ENCODE measurements around the gene TTLL13. TPM values are rescaled to one million over a fixed set of nuclear protein-coding genes. Genes with fewer than 3 reads are reported as not detected.

TTLL13 gene
- total RNA-seq, 3 donors from 2014 or later (not counting 1 experiment from before 2014, with no cell fraction given) = 0.18 to 2.2 (median 1.2) TPM

DNA sequence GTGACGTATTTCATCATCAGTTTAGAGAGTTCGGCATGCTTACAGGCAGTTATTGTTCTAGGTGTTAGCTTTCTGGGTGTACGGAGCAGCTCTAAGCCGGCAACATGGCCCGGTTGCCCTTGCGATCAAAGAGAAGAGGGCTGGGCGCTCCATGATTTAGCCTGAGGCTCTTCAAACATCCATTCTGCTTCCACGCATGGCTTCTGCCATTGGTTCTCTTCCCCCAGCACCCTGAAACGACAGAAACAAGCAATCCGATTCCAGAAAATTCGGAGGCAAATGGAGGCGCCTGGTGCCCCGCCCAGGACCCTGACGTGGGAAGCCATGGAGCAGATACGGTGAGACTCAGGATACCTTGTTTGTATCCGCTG, 16.7 kb downstream of the TTLL13 start:
- 1% methylated on average over 16 of the region's 16 CpGs for WGBS (ENCODE audit: insufficient coverage)
- H3K27ac Mint-ChIP-seq = peak overlapping the region; percentile 97 to 98
- TF ChIP-seq, protein P1, sequence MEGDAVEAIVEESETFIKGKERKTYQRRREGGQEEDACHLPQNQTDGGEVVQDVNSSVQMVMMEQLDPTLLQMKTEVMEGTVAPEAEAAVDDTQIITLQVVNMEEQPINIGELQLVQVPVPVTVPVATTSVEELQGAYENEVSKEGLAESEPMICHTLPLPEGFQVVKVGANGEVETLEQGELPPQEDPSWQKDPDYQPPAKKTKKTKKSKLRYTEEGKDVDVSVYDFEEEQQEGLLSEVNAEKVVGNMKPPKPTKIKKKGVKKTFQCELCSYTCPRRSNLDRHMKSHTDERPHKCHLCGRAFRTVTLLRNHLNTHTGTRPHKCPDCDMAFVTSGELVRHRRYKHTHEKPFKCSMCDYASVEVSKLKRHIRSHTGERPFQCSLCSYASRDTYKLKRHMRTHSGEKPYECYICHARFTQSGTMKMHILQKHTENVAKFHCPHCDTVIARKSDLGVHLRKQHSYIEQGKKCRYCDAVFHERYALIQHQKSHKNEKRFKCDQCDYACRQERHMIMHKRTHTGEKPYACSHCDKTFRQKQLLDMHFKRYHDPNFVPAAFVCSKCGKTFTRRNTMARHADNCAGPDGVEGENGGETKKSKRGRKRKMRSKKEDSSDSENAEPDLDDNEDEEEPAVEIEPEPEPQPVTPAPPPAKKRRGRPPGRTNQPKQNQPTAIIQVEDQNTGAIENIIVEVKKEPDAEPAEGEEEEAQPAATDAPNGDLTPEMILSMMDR (IDR thresholded peaks at IDR 0.05) = no peak
- DNase-seq (peak in 1 of 2 donors; percentile 68), ATAC-seq (peak in 2 of 3 donors; percentile 3 to 6)
- H3K27me3 ChIP-seq (ENCODE audit: control insufficient read depth, insufficient read depth, low read length) = no peaks in the 10 kb centered on the region
- H3K27ac ChIP-seq (ENCODE audit: low read length) = peak overlapping the region; percentile 94
- no peaks in the 10 kb centered on the region for H3K27me3 Mint-ChIP-seq (ENCODE audit: low read depth in 2 of 2)
- no peaks in the 10 kb centered on the region for H3K9me3 ChIP-seq (ENCODE audit: control insufficient read depth, insufficient read depth, low read length)
- H3K4me1 Mint-ChIP-seq = peaks cover 60 to 63% of the 10 kb centered on the region in 2 donors
- peaks cover 30% of the 10 kb centered on the region for H3K36me3 ChIP-seq (ENCODE audit: control insufficient read depth, insufficient read depth, low read length)
- peak overlapping the region; percentile 78 for H3K4me3 ChIP-seq (ENCODE audit: low read length)
- H3K4me3 Mint-ChIP-seq = peak overlapping the region; percentile 96
- peaks cover 30% of the 10 kb centered on the region for H3K4me1 ChIP-seq (ENCODE audit: control insufficient read depth, insufficient read depth, low read length)
- H3K36me3 Mint-ChIP-seq = peaks cover 15% of the 10 kb centered on the region
- no peaks in the 10 kb centered on the region for H3K9me3 Mint-ChIP-seq
- intact Hi-C loops (cut with micrococcal nuclease) = no loop called here

DNA sequence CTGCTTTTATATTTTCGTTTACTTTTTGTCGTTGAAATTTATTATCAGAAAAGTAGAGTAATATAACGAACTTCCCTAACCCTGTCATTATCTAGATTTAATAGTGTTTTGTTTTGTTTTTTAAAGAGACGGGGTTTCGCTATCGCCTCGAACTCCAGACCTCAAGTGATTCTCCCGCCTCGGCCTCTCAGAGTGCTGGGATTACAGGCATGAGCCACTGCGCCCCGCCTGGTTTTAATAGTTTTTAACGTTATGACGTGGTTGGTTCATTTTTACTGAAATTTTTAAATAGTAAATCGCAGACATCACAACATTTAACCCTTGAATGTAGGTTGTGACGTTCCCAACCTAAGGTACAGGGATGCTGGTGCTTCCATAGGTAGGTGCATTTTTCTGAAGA, 17.1 kb downstream of the TTLL13 start:
- Histone ChIP-seq H3K4me1 (ENCODE audit: control insufficient read depth, insufficient read depth, low read length) (peaks cover 30% of the 10 kb centered on the region), H3K27me3 (ENCODE audit: control insufficient read depth, insufficient read depth, low read length) (no peaks in the 10 kb centered on the region), H3K9me3 (ENCODE audit: control insufficient read depth, insufficient read depth, low read length) (no peaks in the 10 kb centered on the region), H3K4me3 (ENCODE audit: low read length) (peak overlapping the region; percentile 78), H3K27ac (ENCODE audit: low read length) (peak overlapping the region; percentile 94), H3K36me3 (ENCODE audit: control insufficient read depth, insufficient read depth, low read length) (peaks cover 34% of the 10 kb centered on the region)
- Mint-ChIP-seq H3K27ac (peak overlapping the region; percentile 97 to 98), H3K27me3 (ENCODE audit: low read depth in 2 of 2) (no peaks in the 10 kb centered on the region), H3K4me1 (peaks cover 64 to 66% of the 10 kb centered on the region in 2 donors), H3K9me3 (no peaks in the 10 kb centered on the region), H3K4me3 (peak overlapping the region; percentile 96), H3K36me3 (peaks cover 15% of the 10 kb centered on the region)
- WGBS (ENCODE audit: insufficient coverage) = 47% methylated on average over 12 of the region's 15 CpGs
- DNase-seq (peak in 1 of 2 donors; percentile 46), ATAC-seq (no peak)
- TF ChIP-seq, protein P1 (IDR thresholded peaks at IDR 0.05) = no peak
- intact Hi-C loops (cut with micrococcal nuclease) = no loop called here

DNA sequence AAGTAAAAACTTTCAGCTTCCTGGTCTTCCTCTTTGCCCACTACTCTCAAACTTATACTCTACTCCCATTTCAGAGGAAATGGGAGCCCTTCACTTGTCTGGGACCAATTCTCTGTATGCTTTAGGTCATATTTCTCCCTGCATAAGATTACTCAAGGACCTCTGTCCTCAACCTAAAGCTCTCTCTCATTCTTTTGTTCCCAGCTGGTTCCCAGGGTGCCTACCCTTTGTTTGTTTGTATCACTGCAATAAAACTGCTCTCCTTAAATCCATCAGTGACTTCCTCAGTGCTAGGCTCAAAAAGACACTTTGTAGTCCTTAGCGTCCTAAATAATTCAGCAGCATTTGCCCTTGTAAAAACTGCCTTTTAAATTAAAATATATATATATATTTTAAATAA, 19.1 kb downstream of the TTLL13 start:
- no CpG with 5 or more reads among the region's 1 CpG for WGBS (ENCODE audit: insufficient coverage)
- DNase-seq = no peak
- Histone ChIP-seq H3K27me3 (ENCODE audit: control insufficient read depth, insufficient read depth, low read length) (no peaks in the 10 kb centered on the region), H3K9me3 (ENCODE audit: control insufficient read depth, insufficient read depth, low read length) (no peaks in the 10 kb centered on the region), H3K4me3 (ENCODE audit: low read length) (no peak overlapping the region), H3K36me3 (ENCODE audit: control insufficient read depth, insufficient read depth, low read length) (peaks cover 53% of the 10 kb centered on the region), H3K4me1 (ENCODE audit: control insufficient read depth, insufficient read depth, low read length) (peaks cover 30% of the 10 kb centered on the region), H3K27ac (ENCODE audit: low read length) (no peak overlapping the region)
- TF ChIP-seq, protein P1 (IDR thresholded peaks at IDR 0.05) = no peak
- H3K27me3 Mint-ChIP-seq (ENCODE audit: low read depth in 2 of 2) = no peaks in the 10 kb centered on the region
- H3K4me3 Mint-ChIP-seq = peak overlapping the region; percentile 72
- H3K36me3 Mint-ChIP-seq = peaks cover 22% of the 10 kb centered on the region
- intact Hi-C loops (cut with micrococcal nuclease) = no loop called here
- no peaks in the 10 kb centered on the region for H3K9me3 Mint-ChIP-seq
- peak overlapping the region; percentile 14 to 98 for H3K27ac Mint-ChIP-seq
- peaks cover 72 to 78% of the 10 kb centered on the region in 2 donors for H3K4me1 Mint-ChIP-seq
- no peak for ATAC-seq

DNA sequence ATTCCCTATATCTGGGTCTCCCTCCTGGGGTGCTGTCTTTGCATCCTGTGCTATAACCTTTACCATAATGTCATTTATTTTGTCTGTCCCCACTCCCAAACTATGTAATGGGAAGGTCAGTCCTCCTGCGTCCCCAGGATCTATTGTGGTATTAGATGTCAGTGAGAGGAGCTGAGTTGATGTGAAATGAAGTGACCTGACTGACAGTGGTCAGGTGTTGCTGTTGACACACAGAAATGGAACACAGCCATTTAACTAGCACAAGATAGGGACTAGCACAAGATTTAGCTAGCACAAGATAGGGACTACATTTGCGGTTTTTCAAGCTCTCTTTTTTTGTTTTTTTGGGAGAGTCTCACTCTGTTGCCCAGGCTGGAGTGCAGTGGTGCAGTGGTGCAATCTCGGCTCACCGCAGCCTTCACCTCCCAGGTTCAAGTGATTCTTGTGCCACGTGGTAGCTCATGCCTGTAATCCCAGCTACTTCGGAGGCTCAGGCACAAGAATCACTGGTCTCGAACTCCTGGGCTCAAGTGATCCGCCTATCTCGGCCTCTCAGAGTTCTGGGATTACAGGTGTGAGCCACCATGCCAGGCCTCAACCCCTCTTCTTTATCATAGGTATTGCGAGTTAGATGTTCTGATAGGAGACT, 21.3 kb downstream of the TTLL13 start:
- H3K4me3 ChIP-seq (ENCODE audit: low read length) = no peak overlapping the region
- DNase-seq (no peak), ATAC-seq (no peak)
- H3K4me1 ChIP-seq (ENCODE audit: control insufficient read depth, insufficient read depth, low read length) = peaks cover 19% of the 10 kb centered on the region
- H3K36me3 Mint-ChIP-seq = peaks cover 22% of the 10 kb centered on the region
- H3K9me3 Mint-ChIP-seq = no peaks in the 10 kb centered on the region
- H3K9me3 ChIP-seq (ENCODE audit: control insufficient read depth, insufficient read depth, low read length) = no peaks in the 10 kb centered on the region
- WGBS (ENCODE audit: insufficient coverage) = 96% methylated on average over 9 of the region's 10 CpGs
- peaks cover 59% of the 10 kb centered on the region for H3K36me3 ChIP-seq (ENCODE audit: control insufficient read depth, insufficient read depth, low read length)
- intact Hi-C loops (cut with micrococcal nuclease) = no loop called here
- H3K27ac ChIP-seq (ENCODE audit: low read length) = no peak overlapping the region
- H3K27me3 ChIP-seq (ENCODE audit: control insufficient read depth, insufficient read depth, low read length) = no peaks in the 10 kb centered on the region
- no peaks in the 10 kb centered on the region for H3K27me3 Mint-ChIP-seq (ENCODE audit: low read depth in 2 of 2)
- H3K27ac Mint-ChIP-seq = peak overlapping the region; percentile 62 to 64
- H3K4me1 Mint-ChIP-seq = peaks cover 56 to 68% of the 10 kb centered on the region in 2 donors
- no peak overlapping the region for H3K4me3 Mint-ChIP-seq
- TF ChIP-seq, protein P1 (IDR thresholded peaks at IDR 0.05) = no peak
